H1 (cell line): ENCODE data around the gene HNRNPM. TPM values are rescaled to one million over a fixed set of nuclear protein-coding genes. Genes with fewer than 3 reads are reported as not detected.
A peak's percentile ranks its signal among the peaks of the same experiment; 100 is the strongest.

Experiments used
- ASH2L ChIP-seq: fragments of 200-600, 300-600 bp; sonication (generic); IDR thresholded peaks from one replicate; pipeline ENCODE4 v1.7.1; 2017; ENCODE audit warnings: low read length
- JUND ChIP-seq: IDR thresholded peaks from 2 replicates; pipeline ENCODE4 v1.6.1; 2011; ENCODE audit warnings: mild to moderate bottlenecking, improper control_type of control experiment, low read length
- NANOG ChIP-seq: IDR thresholded peaks from 2 replicates; pipeline ENCODE4 v1.6.1; 2011; ENCODE audit warnings: low read length, low read depth, mild to moderate bottlenecking, inconsistent platforms; ENCODE audit not compliant: insufficient read depth, poor library complexity, severe bottlenecking
- SAP30 ChIP-seq: fragments of 300-600 bp; sonication (generic); IDR thresholded peaks from 2 replicates; pipeline ENCODE4 v1.7.1; 2012; ENCODE audit warnings: low read length, moderate library complexity, mild to moderate bottlenecking, inconsistent platforms; ENCODE audit not compliant: insufficient read depth, insufficient replicate concordance
- SP4 ChIP-seq: IDR thresholded peaks from 2 replicates; pipeline ENCODE4 v1.6.1; 2012; ENCODE audit warnings: low read length, inconsistent platforms
- polyA plus RNA-seq, 7 experiments: library from polyadenylated mRNA; depleted of rRNA in 3 of 7; stranded (reverse) in 5 of 7; unstranded in 2 of 7; fragments of >200 nt in 5 of 7; fragments of 200-250 nt in 2 of 7; gene quantifications; 1 replicate in 5 of 7; 2 replicates in 1 of 7; 4 replicates in 1 of 7; pipeline versions ENCODE4 v1.2.1 to v1.2.3, GENCODE V29; 2011 to 2013; ENCODE audit warnings: missing spikeins in 2 of 7, mixed read lengths in 2 of 7
- total RNA-seq: library from RNA; stranded (reverse); fragmentation: NEBNext Ultra II Directional; extraction: Animal tissue kit (Norgen Biotek cat#: 25700); gene quantifications from 2 replicates; pipeline ENCODE4 v1.2.1, GENCODE V29; 2021

The HNRNPM gene
- total and polyA plus RNA-seq, 2 of the 8 experiments (the other 6 are each of a cell fraction or from before 2014, with no cell fraction given), result 375 to 474 TPM

DNA sequence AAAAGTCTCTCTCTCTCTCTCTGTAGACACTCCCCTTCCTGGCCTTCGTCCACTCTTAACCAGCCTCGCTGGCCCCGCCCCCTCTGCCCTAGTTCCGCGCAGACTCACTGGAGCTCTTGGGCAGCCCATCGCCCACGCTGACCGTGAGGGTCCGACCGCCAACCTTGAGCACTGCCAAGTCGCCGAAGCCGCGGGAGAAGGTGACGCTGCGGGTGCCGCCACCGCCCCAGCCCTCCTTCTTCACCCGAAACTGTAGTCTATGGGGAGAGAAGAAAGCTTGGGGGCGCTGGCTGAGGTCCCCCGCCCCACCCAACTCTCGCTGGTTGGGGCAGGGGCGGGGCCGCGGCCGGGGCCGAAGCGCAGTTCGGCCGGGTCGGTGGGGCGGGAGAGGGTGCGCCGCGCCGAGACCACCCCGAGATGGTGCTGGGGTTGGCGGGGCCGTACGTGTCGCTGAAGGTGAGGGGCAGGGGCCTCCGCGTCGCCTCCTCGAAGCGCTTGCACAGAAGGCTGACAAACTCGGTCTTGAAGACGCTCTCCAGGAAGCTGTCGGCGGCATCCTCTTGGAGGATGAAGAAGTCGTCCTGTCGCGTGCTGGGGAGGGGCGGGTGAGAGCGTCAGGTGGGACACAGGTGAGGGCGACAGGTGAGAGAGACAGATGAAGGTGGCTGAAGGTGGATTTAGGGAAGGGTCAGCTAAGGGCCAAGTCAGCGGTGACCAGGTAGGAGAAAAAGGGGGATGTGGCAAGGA, 81.7 kb downstream of the HNRNPM start (continued):
- TF ChIP-seq NANOG (no peak), SAP30 (no peak), ASH2L (peak; percentile 21), JUND (no peak), SP4 (no peak)
- TF ChIP-seq, all 59 proteins: peak for 8
